HG03460 (cell line): ENCODE results near the gene RNF180.
"Not testable (repeated sequence)": the region's sequence is repeated elsewhere in the genome, so short reads cannot be mapped to it uniquely, and the experiment has no call there.

Experiments used
- ATAC-seq: cut with Tn5 transposase; IDR thresholded peaks from one replicate; pipeline ENCODE4 v1.9.1; 2021; ENCODE audit not compliant: unreplicated experiment

The RNF180 gene

GRCh38 chr5:64269164-64269563, 103.5 kb downstream of the RNF180 start:
- ATAC-seq = no peak

- ATAC-seq = no peak
Measured at GRCh38 chr5:64273276-64273675, 107.6 kb downstream of the RNF180 start.

GRCh38 chr5:64285188-64286130, 119.8 kb downstream of the RNF180 start:
- no peak for ATAC-seq

- no peak for ATAC-seq
Measured at GRCh38 chr5:64286381-64286780, 120.7 kb downstream of the RNF180 start.

- not testable (repeated sequence) for ATAC-seq
Measured at GRCh38 chr5:64288496-64288895, 122.9 kb downstream of the RNF180 start.

GRCh38 chr5:64292611-64293215, 127.1 kb downstream of the RNF180 start:
- no peak for ATAC-seq

GRCh38 chr5:64295101-64295500, 129.5 kb downstream of the RNF180 start:
- ATAC-seq = no peak

GRCh38 chr5:64298586-64298985, 132.9 kb downstream of the RNF180 start:
- ATAC-seq = no peak

GRCh38 chr5:64299805-64300204, 134.2 kb downstream of the RNF180 start:
- ATAC-seq = no peak

- no peak for ATAC-seq
Measured at GRCh38 chr5:64301566-64301965, 135.9 kb downstream of the RNF180 start.

GRCh38 chr5:64308135-64308534, 142.5 kb downstream of the RNF180 start:
- no peak for ATAC-seq

GRCh38 chr5:64312491-64312890, 146.8 kb downstream of the RNF180 start:
- ATAC-seq = no peak

- no peak for ATAC-seq
Measured at GRCh38 chr5:64315778-64316177, 150.1 kb downstream of the RNF180 start.

GRCh38 chr5:64318175-64318574, 152.5 kb downstream of the RNF180 start:
- no peak for ATAC-seq

GRCh38 chr5:64323591-64323990, 157.9 kb downstream of the RNF180 start:
- ATAC-seq = no peak

GRCh38 chr5:64330728-64331231, 165.1 kb downstream of the RNF180 start:
- no peak for ATAC-seq

- no peak for ATAC-seq
Measured at GRCh38 chr5:64331597-64332277, 166.1 kb downstream of the RNF180 start.

- ATAC-seq = no peak
Measured at GRCh38 chr5:64333886-64334285, 168.2 kb downstream of the RNF180 start.

- no peak for ATAC-seq
Measured at GRCh38 chr5:64339769-64340168, 174.1 kb downstream of the RNF180 start.

- ATAC-seq = no peak
Measured at GRCh38 chr5:64340293-64340692, 174.7 kb downstream of the RNF180 start.

- no peak for ATAC-seq
Measured at GRCh38 chr5:64341340-64341739, 175.7 kb downstream of the RNF180 start.

GRCh38 chr5:64344501-64344900, 178.9 kb downstream of the RNF180 start:
- ATAC-seq = no peak
